NCI-H82 treated with DMSO at 0.1 percent for 48 hours (cell line): ENCODE measurements around the gene CUL7.
"Not testable (repeated sequence)": the region's sequence is repeated elsewhere in the genome, so short reads cannot be mapped to it uniquely, and the experiment has no call there.

Source experiments
- DNase-seq: peaks from one replicate; lab custom pipeline; 2025; ENCODE audit not compliant: unreplicated experiment; lab: John Stamatoyannopoulos, UW

Gene CUL7

GRCh38 chr6:43019152-43019551 lies 34.5 kb downstream of the CUL7 start:
- no peak for DNase-seq

GRCh38 chr6:43016943-43017334 lies 36.7 kb downstream of the CUL7 start:
- no peak for DNase-seq

GRCh38 chr6:43016176-43016942 lies 37.3 kb downstream of the CUL7 start:
- no peak for DNase-seq

- DNase-seq = no peak
Observed at GRCh38 chr6:43014434-43014909, 39.2 kb downstream of the CUL7 start.

GRCh38 chr6:43013843-43014433 lies 39.7 kb downstream of the CUL7 start, which contains the start of the genes KLHDC3 and MEA1:
Gene KLHDC3, plus strand, starts transcription at chr6:43014249. Its CDS starts 2,944 bp downstream, at chr6:43017193.
Gene MEA1, minus strand, starts transcription at chr6:43013946. Its CDS starts 133 bp downstream, at chr6:43013813.
- DNase-seq = peak; percentile 100

GRCh38 chr6:43013097-43013842 lies 40.4 kb downstream of the CUL7 start:
- DNase-seq = no peak

GRCh38 chr6:43012364-43012763 lies 41.3 kb downstream of the CUL7 start:
- DNase-seq = no peak

GRCh38 chr6:43011207-43011606 lies 42.4 kb downstream of the CUL7 start:
- DNase-seq = no peak

- DNase-seq = peak; percentile 9
Observed at GRCh38 chr6:43009124-43009523, 44.5 kb downstream of the CUL7 start.

GRCh38 chr6:43007126-43007525 lies 46.5 kb downstream of the CUL7 start:
- no peak for DNase-seq

- no peak for DNase-seq
Observed at GRCh38 chr6:43006251-43006650, 47.4 kb downstream of the CUL7 start.

- DNase-seq = no peak
Observed at GRCh38 chr6:43005844-43006243, 47.8 kb downstream of the CUL7 start.

- no peak for DNase-seq
Observed at GRCh38 chr6:43001843-43002242, 51.8 kb downstream of the CUL7 start.

- DNase-seq = not testable (repeated sequence)
Observed at GRCh38 chr6:42998205-42998604, 55.4 kb downstream of the CUL7 start.

- no peak for DNase-seq
Observed at GRCh38 chr6:42996513-42996912, 57.1 kb downstream of the CUL7 start.

GRCh38 chr6:42993445-42993844 lies 60.2 kb downstream of the CUL7 start:
- no peak for DNase-seq

GRCh38 chr6:42989923-42990322 lies 63.7 kb downstream of the CUL7 start:
- no peak for DNase-seq

- no peak for DNase-seq
Observed at GRCh38 chr6:42988486-42989020, 65.1 kb downstream of the CUL7 start.
